ENCODE measurements around the gene MIF.
A peak's percentile ranks its signal among the peaks of the same experiment; 100 is the strongest.

DNA sequence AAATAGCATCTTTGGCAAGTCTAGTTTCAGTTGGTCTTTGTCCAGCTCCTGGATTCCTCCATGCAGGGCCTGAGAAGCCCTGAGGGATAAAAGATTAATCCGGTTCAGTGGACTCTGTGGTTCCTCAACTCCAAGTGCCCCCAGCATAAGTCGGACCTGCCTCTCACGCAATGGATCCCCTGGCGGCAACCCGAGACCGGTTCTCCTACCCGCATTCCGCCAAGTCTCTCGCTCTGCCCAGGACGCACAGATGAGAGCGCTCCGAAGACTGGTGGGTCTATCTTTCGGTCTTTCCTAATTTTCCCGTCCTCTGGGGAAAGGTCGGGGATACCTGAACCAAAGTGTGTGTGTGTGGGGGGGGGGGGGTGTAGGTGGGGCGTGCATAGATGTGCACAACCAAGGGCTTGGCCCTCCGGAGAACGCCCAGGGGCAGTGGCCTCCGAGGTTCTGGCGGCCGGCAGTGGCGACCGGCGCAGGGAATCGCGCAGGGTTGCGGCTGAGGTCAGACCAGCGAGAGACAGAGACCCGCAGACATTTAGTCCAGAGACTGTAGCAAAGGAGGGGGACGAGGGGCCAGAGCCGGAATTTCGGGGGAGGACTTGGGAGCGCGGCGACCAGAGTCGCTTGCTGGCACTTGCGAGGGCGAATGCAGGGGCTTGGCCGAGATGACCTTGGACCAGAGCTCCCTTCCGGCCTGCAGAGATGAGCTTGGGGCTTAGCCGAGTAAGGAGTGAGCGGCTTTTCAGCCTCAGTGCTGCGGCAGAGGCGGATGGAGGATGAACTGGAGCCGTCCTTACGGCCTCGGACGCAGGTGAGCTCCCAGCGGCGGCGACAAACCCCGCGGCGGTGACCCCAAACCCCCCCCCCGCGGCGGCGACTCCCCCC lies 37.2 kb upstream of the MIF start:
- TF ChIP-seq, protein P1, sequence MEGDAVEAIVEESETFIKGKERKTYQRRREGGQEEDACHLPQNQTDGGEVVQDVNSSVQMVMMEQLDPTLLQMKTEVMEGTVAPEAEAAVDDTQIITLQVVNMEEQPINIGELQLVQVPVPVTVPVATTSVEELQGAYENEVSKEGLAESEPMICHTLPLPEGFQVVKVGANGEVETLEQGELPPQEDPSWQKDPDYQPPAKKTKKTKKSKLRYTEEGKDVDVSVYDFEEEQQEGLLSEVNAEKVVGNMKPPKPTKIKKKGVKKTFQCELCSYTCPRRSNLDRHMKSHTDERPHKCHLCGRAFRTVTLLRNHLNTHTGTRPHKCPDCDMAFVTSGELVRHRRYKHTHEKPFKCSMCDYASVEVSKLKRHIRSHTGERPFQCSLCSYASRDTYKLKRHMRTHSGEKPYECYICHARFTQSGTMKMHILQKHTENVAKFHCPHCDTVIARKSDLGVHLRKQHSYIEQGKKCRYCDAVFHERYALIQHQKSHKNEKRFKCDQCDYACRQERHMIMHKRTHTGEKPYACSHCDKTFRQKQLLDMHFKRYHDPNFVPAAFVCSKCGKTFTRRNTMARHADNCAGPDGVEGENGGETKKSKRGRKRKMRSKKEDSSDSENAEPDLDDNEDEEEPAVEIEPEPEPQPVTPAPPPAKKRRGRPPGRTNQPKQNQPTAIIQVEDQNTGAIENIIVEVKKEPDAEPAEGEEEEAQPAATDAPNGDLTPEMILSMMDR (conservative IDR thresholded peaks at IDR 0.05; ENCODE audit: low read depth, low read length): 0 out of 2 replicates have a peak, but pooled peaks have one; percentile 9
- TF ChIP-seq POLR2A (IDR thresholded peaks at IDR 0.05; ENCODE audit: low read depth, low read length) (no peak), CHD1 (IDR thresholded peaks at IDR 0.05; ENCODE audit: low read depth, low read length) (no peak), RFX5 (IDR thresholded peaks at IDR 0.05; ENCODE audit: low read depth, low read length) (no peak), MXI1 (IDR thresholded peaks at IDR 0.05; ENCODE audit: borderline replicate concordance, low read depth, low read length) (no peak), RAD21 (IDR thresholded peaks at IDR 0.05; ENCODE audit: low read length) (no peak), NFE2L2 (IDR thresholded peaks at IDR 0.05; ENCODE audit: low read depth, low read length) (no peak), SMC3 (IDR thresholded peaks at IDR 0.05; ENCODE audit: low read depth, low read length) (no peak), FOS (IDR thresholded peaks at IDR 0.05; ENCODE audit: low read depth, low read length) (no peak), BHLHE40 (IDR thresholded peaks at IDR 0.05; ENCODE audit: low read depth, low read length) (no peak)
